ENCODE results near the gene GOLGA6L10. TPM values are rescaled to one million over a fixed set of nuclear protein-coding genes. Genes with fewer than 3 reads are reported as not detected.

GOLGA6L10 gene
- total and polyA plus RNA-seq, 9 of the 15 experiments (the other 6 are each of a cell fraction or from before 2014, with no cell fraction given): 0.32 to 7.1 (median 2.0) TPM

- Histone ChIP-seq H3K9me1 (ENCODE audit: control insufficient read depth, insufficient read depth, low read length) (no peaks in the 10 kb centered on the region), H3K36me3 (ENCODE audit: control insufficient read depth, insufficient read depth, low read length) (no peaks in the 10 kb centered on the region), H3K9me3 (replicated peaks; ENCODE audit: control insufficient read depth, insufficient read depth, low read depth, low read length) (no peaks in the 10 kb centered on the region), H3K4me3 (no peak overlapping the region), H4K20me1 (replicated peaks; ENCODE audit: control insufficient read depth, insufficient read depth, low read length) (no peaks in the 10 kb centered on the region), H3K27ac (ENCODE audit: extremely low read depth, low read depth, low read length) (no peak overlapping the region), H3K4me2 (ENCODE audit: insufficient read depth, low read length) (no peak overlapping the region), H3K79me2 (ENCODE audit: control insufficient read depth, insufficient read depth, low read length) (no peaks in the 10 kb centered on the region), H3K4me1 (replicated peaks in 1 of 2; ENCODE audit: control insufficient read depth in 2 of 2, insufficient read depth in 2 of 2, low read length in 2 of 2) (peaks cover 3 to 29% of the 10 kb centered on the region in 2 experiments; a peak in 3 of 5 replicates), H3K9ac (ENCODE audit: insufficient read depth in 1 of 2, low read depth in 2 of 2, low read length in 2 of 2) (no peak overlapping the region), H3K27me3 (ENCODE audit: control insufficient read depth in 2 of 2, insufficient read depth in 2 of 2, low read length in 2 of 2) (no peaks in the 10 kb centered on the region; a peak in 1 of 5 replicates), H2AFZ (ENCODE audit: low read depth, low read length) (no peak overlapping the region)
- ChIA-PET CTCF (ENCODE audit: low intra/inter-chr PET ratio) (no interaction called here), POLR2A (no interaction called here)
- FAIRE-seq (no peak), ATAC-seq (no peak), DNase-seq (ENCODE audit: extremely low read depth in 1 of 4, low spot score in 3 of 4) (no peak)
- intact Hi-C loops (cut with micrococcal nuclease): no loop called here
- BruUV-seq (replicated peaks): no TSS peak
- in situ Hi-C loops (cut with MboI): no loop called here
- 24% methylated on average over 15 of the region's 24 CpGs for WGBS (ENCODE audit: insufficient coverage, low coverage, missing lambda C conversion rate)
- no peak for TF ChIP-seq STAT5A (IDR thresholded peaks at IDR 0.05; ENCODE audit: borderline replicate concordance, low read length)
- no peak for TF ChIP-seq RNF219 (CRISPR knock-in tag; IDR thresholded peaks at IDR 0.05)
- TF ChIP-seq ZNF232 (CRISPR knock-in tag; IDR thresholded peaks at IDR 0.05): no peak
- no peak for TF ChIP-seq HSF4 (CRISPR knock-in tag; IDR thresholded peaks at IDR 0.05; ENCODE audit: borderline replicate concordance)
- no peak for TF ChIP-seq TCF7L2 (IDR thresholded peaks at IDR 0.05; ENCODE audit: low read depth, low read length)
- TF ChIP-seq, protein P1, sequence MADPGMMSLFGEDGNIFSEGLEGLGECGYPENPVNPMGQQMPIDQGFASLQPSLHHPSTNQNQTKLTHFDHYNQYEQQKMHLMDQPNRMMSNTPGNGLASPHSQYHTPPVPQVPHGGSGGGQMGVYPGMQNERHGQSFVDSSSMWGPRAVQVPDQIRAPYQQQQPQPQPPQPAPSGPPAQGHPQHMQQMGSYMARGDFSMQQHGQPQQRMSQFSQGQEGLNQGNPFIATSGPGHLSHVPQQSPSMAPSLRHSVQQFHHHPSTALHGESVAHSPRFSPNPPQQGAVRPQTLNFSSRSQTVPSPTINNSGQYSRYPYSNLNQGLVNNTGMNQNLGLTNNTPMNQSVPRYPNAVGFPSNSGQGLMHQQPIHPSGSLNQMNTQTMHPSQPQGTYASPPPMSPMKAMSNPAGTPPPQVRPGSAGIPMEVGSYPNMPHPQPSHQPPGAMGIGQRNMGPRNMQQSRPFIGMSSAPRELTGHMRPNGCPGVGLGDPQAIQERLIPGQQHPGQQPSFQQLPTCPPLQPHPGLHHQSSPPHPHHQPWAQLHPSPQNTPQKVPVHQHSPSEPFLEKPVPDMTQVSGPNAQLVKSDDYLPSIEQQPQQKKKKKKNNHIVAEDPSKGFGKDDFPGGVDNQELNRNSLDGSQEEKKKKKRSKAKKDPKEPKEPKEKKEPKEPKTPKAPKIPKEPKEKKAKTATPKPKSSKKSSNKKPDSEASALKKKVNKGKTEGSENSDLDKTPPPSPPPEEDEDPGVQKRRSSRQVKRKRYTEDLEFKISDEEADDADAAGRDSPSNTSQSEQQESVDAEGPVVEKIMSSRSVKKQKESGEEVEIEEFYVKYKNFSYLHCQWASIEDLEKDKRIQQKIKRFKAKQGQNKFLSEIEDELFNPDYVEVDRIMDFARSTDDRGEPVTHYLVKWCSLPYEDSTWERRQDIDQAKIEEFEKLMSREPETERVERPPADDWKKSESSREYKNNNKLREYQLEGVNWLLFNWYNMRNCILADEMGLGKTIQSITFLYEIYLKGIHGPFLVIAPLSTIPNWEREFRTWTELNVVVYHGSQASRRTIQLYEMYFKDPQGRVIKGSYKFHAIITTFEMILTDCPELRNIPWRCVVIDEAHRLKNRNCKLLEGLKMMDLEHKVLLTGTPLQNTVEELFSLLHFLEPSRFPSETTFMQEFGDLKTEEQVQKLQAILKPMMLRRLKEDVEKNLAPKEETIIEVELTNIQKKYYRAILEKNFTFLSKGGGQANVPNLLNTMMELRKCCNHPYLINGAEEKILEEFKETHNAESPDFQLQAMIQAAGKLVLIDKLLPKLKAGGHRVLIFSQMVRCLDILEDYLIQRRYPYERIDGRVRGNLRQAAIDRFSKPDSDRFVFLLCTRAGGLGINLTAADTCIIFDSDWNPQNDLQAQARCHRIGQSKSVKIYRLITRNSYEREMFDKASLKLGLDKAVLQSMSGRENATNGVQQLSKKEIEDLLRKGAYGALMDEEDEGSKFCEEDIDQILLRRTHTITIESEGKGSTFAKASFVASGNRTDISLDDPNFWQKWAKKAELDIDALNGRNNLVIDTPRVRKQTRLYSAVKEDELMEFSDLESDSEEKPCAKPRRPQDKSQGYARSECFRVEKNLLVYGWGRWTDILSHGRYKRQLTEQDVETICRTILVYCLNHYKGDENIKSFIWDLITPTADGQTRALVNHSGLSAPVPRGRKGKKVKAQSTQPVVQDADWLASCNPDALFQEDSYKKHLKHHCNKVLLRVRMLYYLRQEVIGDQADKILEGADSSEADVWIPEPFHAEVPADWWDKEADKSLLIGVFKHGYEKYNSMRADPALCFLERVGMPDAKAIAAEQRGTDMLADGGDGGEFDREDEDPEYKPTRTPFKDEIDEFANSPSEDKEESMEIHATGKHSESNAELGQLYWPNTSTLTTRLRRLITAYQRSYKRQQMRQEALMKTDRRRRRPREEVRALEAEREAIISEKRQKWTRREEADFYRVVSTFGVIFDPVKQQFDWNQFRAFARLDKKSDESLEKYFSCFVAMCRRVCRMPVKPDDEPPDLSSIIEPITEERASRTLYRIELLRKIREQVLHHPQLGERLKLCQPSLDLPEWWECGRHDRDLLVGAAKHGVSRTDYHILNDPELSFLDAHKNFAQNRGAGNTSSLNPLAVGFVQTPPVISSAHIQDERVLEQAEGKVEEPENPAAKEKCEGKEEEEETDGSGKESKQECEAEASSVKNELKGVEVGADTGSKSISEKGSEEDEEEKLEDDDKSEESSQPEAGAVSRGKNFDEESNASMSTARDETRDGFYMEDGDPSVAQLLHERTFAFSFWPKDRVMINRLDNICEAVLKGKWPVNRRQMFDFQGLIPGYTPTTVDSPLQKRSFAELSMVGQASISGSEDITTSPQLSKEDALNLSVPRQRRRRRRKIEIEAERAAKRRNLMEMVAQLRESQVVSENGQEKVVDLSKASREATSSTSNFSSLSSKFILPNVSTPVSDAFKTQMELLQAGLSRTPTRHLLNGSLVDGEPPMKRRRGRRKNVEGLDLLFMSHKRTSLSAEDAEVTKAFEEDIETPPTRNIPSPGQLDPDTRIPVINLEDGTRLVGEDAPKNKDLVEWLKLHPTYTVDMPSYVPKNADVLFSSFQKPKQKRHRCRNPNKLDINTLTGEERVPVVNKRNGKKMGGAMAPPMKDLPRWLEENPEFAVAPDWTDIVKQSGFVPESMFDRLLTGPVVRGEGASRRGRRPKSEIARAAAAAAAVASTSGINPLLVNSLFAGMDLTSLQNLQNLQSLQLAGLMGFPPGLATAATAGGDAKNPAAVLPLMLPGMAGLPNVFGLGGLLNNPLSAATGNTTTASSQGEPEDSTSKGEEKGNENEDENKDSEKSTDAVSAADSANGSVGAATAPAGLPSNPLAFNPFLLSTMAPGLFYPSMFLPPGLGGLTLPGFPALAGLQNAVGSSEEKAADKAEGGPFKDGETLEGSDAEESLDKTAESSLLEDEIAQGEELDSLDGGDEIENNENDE (IDR thresholded peaks at IDR 0.05; ENCODE audit: low read depth, low read length): no peak
- TF ChIP-seq JUN (IDR thresholded peaks at IDR 0.05; ENCODE audit: borderline replicate concordance, low read depth, low read length): no peak
- TF ChIP-seq JUN (CRISPR knock-in tag; IDR thresholded peaks at IDR 0.05; ENCODE audit: borderline replicate concordance): no peak
- TF ChIP-seq ZNF184 (CRISPR knock-in tag; IDR thresholded peaks at IDR 0.05): no peak
These were observed 33.6 kb downstream of the GOLGA6L10 start for GRCh38 chr15:82315519-82316246.

Measured in K562 (cell line).